ENCODE data around the gene MKNK1.

The MKNK1 gene

GRCh38 chr1:46529031-46529630 is 74.9 kb downstream of the MKNK1 start:
- Histone ChIP-seq H3K27ac (peak overlapping the region in 2 of 21 experiments; percentile 54 to 55), H3K4me3 (no peak overlapping the region)

- Histone ChIP-seq H3K4me3 (no peak overlapping the region), H3K27ac (peak overlapping the region in 1 of 21 experiments; percentile 55)
Measured at GRCh38 chr1:46528297-46528955, 75.6 kb downstream of the MKNK1 start.

GRCh38 chr1:46527474-46528296 is 76.4 kb downstream of the MKNK1 start:
- Histone ChIP-seq H3K4me3 (no peak overlapping the region), H3K27ac (no peak overlapping the region)

GRCh38 chr1:46526691-46527291 is 77.3 kb downstream of the MKNK1 start:
- no peak overlapping the region for H3K27ac ChIP-seq
- no peak overlapping the region for H3K4me3 ChIP-seq

GRCh38 chr1:46526013-46526690 is 77.9 kb downstream of the MKNK1 start:
- H3K27ac ChIP-seq = no peak overlapping the region
- no peak overlapping the region for H3K4me3 ChIP-seq

GRCh38 chr1:46525253-46525983 is 78.7 kb downstream of the MKNK1 start:
- H3K27ac ChIP-seq = no peak overlapping the region
- no peak overlapping the region for H3K4me3 ChIP-seq

- Histone ChIP-seq H3K4me3 (no peak overlapping the region), H3K27ac (no peak overlapping the region)
Measured at GRCh38 chr1:46524843-46525242, 79.2 kb downstream of the MKNK1 start.

- Histone ChIP-seq H3K4me3 (no peak overlapping the region), H3K27ac (no peak overlapping the region)
Measured at GRCh38 chr1:46523496-46524353, 80.3 kb downstream of the MKNK1 start.

- peak overlapping the region in 2 of 21 experiments; percentile 5 to 16 for H3K27ac ChIP-seq
- no peak overlapping the region for H3K4me3 ChIP-seq
Measured at GRCh38 chr1:46522969-46523320, 81.1 kb downstream of the MKNK1 start.

- Histone ChIP-seq H3K27ac (peak overlapping the region in 4 of 21 experiments; percentile 5 to 50 (median 32)), H3K4me3 (no peak overlapping the region)
Measured at GRCh38 chr1:46522184-46522968, 81.7 kb downstream of the MKNK1 start.

- no peak overlapping the region for H3K4me3 ChIP-seq
- no peak overlapping the region for H3K27ac ChIP-seq
Measured at GRCh38 chr1:46521414-46521813, 82.7 kb downstream of the MKNK1 start.

GRCh38 chr1:46520063-46520911 is 83.8 kb downstream of the MKNK1 start:
- Histone ChIP-seq H3K4me3 (no peak overlapping the region), H3K27ac (no peak overlapping the region)

- Histone ChIP-seq H3K4me3 (no peak overlapping the region), H3K27ac (no peak overlapping the region)
Measured at GRCh38 chr1:46519209-46519608, 84.9 kb downstream of the MKNK1 start.

GRCh38 chr1:46517932-46518498 is 86.1 kb downstream of the MKNK1 start:
- Histone ChIP-seq H3K27ac (no peak overlapping the region), H3K4me3 (no peak overlapping the region)

- Histone ChIP-seq H3K27ac (no peak overlapping the region), H3K4me3 (no peak overlapping the region)
Measured at GRCh38 chr1:46517010-46517600, 87.0 kb downstream of the MKNK1 start.

All from skin epidermis (tissue), 12 donors.